ENCODE data around the gene DNAJC15. TPM values are rescaled to one million over a fixed set of nuclear protein-coding genes. Genes with fewer than 3 reads are reported as not detected.

Gene DNAJC15
- total RNA-seq, 2 experiments from 2014 or later: 2.2 TPM; not detected in 1

GRCh38 chr13:43156916-43157315 is 133.5 kb downstream of the DNAJC15 start:
- POLR2A ChIA-PET: no interaction called here
- H3K4me1 ChIP-seq (ENCODE audit: insufficient read depth, low read length, poor library complexity, severe bottlenecking): no peaks in the 10 kb centered on the region
- no peak overlapping the region for H3K4me2 ChIP-seq (ENCODE audit: low read length)
- TF ChIP-seq, protein P1, sequence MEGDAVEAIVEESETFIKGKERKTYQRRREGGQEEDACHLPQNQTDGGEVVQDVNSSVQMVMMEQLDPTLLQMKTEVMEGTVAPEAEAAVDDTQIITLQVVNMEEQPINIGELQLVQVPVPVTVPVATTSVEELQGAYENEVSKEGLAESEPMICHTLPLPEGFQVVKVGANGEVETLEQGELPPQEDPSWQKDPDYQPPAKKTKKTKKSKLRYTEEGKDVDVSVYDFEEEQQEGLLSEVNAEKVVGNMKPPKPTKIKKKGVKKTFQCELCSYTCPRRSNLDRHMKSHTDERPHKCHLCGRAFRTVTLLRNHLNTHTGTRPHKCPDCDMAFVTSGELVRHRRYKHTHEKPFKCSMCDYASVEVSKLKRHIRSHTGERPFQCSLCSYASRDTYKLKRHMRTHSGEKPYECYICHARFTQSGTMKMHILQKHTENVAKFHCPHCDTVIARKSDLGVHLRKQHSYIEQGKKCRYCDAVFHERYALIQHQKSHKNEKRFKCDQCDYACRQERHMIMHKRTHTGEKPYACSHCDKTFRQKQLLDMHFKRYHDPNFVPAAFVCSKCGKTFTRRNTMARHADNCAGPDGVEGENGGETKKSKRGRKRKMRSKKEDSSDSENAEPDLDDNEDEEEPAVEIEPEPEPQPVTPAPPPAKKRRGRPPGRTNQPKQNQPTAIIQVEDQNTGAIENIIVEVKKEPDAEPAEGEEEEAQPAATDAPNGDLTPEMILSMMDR (conservative IDR thresholded peaks at IDR 0.05; ENCODE audit: low read length): no peak
- TF ChIP-seq EZH2phosphoT487 (IDR thresholded peaks at IDR 0.05; ENCODE audit: borderline replicate concordance, low read depth, low read length): no peak
- no peak for DNase-seq (ENCODE audit: low spot score)
- no TSS peak for BruUV-seq (replicated peaks)
- H2AFZ ChIP-seq (ENCODE audit: low read length): no peak overlapping the region
- H3K27ac ChIP-seq (ENCODE audit: low read depth, low read length, poor library complexity, severe bottlenecking): no peak overlapping the region
- no peaks in the 10 kb centered on the region for H3K9me3 ChIP-seq (ENCODE audit: low read length)
- H3K79me2 ChIP-seq (ENCODE audit: insufficient read depth, low read depth, low read length): no peaks in the 10 kb centered on the region
- no peaks in the 10 kb centered on the region for H4K20me1 ChIP-seq (ENCODE audit: insufficient read depth, low read length)
- no peak overlapping the region for H3K4me3 ChIP-seq (ENCODE audit: low read depth, low read length, poor library complexity, severe bottlenecking)
- no peaks in the 10 kb centered on the region for H3K9me2 ChIP-seq (ENCODE audit: insufficient read depth, low read length)
- CTCF ChIA-PET (ENCODE audit: unreplicated experiment): no interaction called here
- H3K36me3 ChIP-seq (ENCODE audit: insufficient read depth, low read length): no peaks in the 10 kb centered on the region
- intact Hi-C loops (cut with micrococcal nuclease; ENCODE audit: unreplicated experiment): no loop called here

DNA sequence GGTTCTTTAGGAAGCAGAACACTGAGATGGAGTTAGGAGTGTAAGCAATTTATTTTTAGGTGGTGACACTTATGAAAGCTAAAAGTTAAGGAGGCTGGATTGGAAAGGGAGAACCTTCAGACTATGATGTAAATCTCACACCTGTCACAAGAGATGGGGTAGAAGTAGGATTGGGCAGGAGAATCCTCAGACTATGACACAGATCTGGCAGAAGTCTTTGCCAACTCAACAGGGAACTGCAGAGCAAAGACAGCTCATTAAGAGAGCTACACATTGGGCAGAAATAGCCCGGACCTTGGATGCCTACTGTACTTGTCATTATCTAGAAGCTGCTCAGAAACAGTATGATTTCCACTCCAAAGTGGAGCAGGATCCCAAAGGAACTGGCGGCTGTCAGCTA is 134.4 kb downstream of the DNAJC15 start:
- ChIA-PET POLR2A (interaction anchor here (0.6 kb wide), 1 partner anchor 386 kb away, joined by 5 read pairs; no protein-coding TSS in a partner anchor), CTCF (ENCODE audit: unreplicated experiment) (no interaction called here)
- H3K9me3 ChIP-seq (ENCODE audit: low read length): no peaks in the 10 kb centered on the region
- intact Hi-C loops (cut with micrococcal nuclease; ENCODE audit: unreplicated experiment): no loop called here
- no peaks in the 10 kb centered on the region for H3K9me2 ChIP-seq (ENCODE audit: insufficient read depth, low read length)
- H3K36me3 ChIP-seq (ENCODE audit: insufficient read depth, low read length): no peaks in the 10 kb centered on the region
- TF ChIP-seq, protein P1 (conservative IDR thresholded peaks at IDR 0.05; ENCODE audit: low read length): no peak
- DNase-seq (ENCODE audit: low spot score): no peak
- no peak overlapping the region for H2AFZ ChIP-seq (ENCODE audit: low read length)
- no peak overlapping the region for H3K27ac ChIP-seq (ENCODE audit: low read depth, low read length, poor library complexity, severe bottlenecking)
- H3K79me2 ChIP-seq (ENCODE audit: insufficient read depth, low read depth, low read length): no peaks in the 10 kb centered on the region
- no peaks in the 10 kb centered on the region for H3K4me1 ChIP-seq (ENCODE audit: insufficient read depth, low read length, poor library complexity, severe bottlenecking)
- H3K4me3 ChIP-seq (ENCODE audit: low read depth, low read length, poor library complexity, severe bottlenecking): no peak overlapping the region
- no peak overlapping the region for H3K4me2 ChIP-seq (ENCODE audit: low read length)
- H4K20me1 ChIP-seq (ENCODE audit: insufficient read depth, low read length): no peaks in the 10 kb centered on the region
- BruUV-seq (replicated peaks): no TSS peak

GRCh38 chr13:43158516-43158915 is 135.1 kb downstream of the DNAJC15 start:
- no peak overlapping the region for H3K4me2 ChIP-seq (ENCODE audit: low read length)
- no peaks in the 10 kb centered on the region for H3K9me2 ChIP-seq (ENCODE audit: insufficient read depth, low read length)
- H4K20me1 ChIP-seq (ENCODE audit: insufficient read depth, low read length): no peaks in the 10 kb centered on the region
- H3K4me3 ChIP-seq (ENCODE audit: low read depth, low read length, poor library complexity, severe bottlenecking): no peak overlapping the region
- intact Hi-C loops (cut with micrococcal nuclease; ENCODE audit: unreplicated experiment): no loop called here
- H2AFZ ChIP-seq (ENCODE audit: low read length): no peak overlapping the region
- no peaks in the 10 kb centered on the region for H3K4me1 ChIP-seq (ENCODE audit: insufficient read depth, low read length, poor library complexity, severe bottlenecking)
- ChIA-PET POLR2A (no interaction called here), CTCF (ENCODE audit: unreplicated experiment) (no interaction called here)
- H3K9me3 ChIP-seq (ENCODE audit: low read length): no peaks in the 10 kb centered on the region
- H3K36me3 ChIP-seq (ENCODE audit: insufficient read depth, low read length): no peaks in the 10 kb centered on the region
- no peak for DNase-seq (ENCODE audit: low spot score)
- H3K79me2 ChIP-seq (ENCODE audit: insufficient read depth, low read depth, low read length): no peaks in the 10 kb centered on the region
- no TSS peak for BruUV-seq (replicated peaks)
- H3K27ac ChIP-seq (ENCODE audit: low read depth, low read length, poor library complexity, severe bottlenecking): no peak overlapping the region
- TF ChIP-seq, protein P1 (conservative IDR thresholded peaks at IDR 0.05; ENCODE audit: low read length): no peak
- TF ChIP-seq EZH2phosphoT487 (IDR thresholded peaks at IDR 0.05; ENCODE audit: borderline replicate concordance, low read depth, low read length): no peak
